GM19395 (cell line): ENCODE data around the gene ERC1.

ENCODE experiments used
- ATAC-seq: cut with Tn5 transposase; IDR thresholded peaks from one replicate; pipeline ENCODE4 v1.9.1; 2021; ENCODE audit warnings: mild to moderate bottlenecking, moderate library complexity; ENCODE audit not compliant: unreplicated experiment

ERC1 gene

DNA sequence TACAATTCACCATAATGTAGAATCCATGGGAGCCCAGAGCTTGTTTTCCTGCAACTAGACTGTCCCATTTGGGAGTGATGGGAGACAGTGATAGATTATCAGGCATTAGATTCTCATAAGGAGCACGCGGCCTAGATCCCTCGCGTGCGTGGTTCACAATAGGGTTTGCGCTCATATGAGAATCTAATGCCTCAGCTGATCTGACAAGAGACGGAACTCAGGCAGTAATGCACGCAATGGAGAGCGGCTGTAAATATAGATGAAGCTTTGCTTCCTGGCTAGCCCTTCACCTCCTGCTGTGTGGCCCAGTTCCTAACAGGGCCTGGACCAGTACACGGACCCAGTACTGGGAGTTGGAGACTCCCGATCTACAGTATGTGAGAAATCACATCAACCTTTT lies 476.7 kb downstream of the ERC1 start:
- ATAC-seq, result no peak

DNA sequence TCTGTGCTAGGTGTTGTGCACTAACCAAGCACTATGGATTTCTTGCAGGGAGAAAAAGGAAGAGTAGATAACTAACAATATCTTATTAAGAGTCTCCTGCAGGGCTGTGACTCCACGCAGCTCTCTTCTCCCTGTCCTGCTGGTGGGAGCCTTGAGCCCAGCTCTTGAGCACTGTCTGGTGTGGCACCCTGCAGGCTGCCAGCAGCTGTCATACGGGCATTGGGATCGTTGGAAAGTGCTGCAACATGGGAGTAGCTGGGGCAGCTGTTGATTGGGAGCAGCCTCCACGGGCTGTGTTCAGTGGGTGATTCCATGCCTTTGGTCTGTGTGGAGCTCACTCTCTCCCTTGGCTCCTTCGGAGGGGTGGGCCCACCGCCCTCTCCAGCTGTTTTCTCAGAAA lies 478.0 kb downstream of the ERC1 start:
- no peak for ATAC-seq

DNA sequence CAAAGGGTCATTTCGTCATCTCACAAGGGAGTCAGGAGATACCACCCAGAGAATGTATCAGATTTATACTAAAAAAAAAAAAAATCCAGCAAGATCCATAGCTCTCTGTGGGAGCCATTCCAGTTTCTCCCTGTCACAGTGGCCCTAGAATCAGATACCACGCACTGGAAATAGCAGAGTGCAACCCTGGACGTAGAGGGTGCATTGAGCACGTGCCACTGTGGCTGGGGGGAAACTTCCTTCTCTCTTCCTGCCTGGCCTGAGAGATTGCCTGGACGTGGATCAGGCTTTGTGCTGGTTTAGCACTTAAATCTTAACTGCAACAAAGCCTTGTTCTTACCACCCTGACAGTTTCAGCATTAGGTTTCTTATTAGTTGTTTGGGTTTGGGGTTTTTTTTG lies 479.0 kb downstream of the ERC1 start:
- no peak for ATAC-seq

DNA sequence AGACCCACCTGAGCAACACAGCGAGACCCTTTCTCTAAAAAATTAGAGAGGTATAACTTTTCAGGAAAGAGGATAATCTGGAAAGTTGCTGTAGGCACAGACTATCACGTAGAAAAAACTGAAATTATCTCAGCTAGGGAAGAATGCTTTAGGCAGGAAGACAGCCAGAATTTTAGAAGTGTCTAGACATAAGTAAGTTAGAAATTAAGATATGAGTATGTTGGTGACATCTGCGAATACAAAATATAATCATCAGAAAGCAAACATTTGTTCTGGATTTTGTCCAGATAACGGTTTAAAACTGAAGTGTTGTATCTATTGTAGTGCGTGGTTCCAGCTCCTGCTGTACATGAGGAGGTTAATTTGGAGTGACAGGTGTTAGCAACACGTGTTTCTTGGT lies 480.2 kb downstream of the ERC1 start:
- no peak for ATAC-seq

DNA sequence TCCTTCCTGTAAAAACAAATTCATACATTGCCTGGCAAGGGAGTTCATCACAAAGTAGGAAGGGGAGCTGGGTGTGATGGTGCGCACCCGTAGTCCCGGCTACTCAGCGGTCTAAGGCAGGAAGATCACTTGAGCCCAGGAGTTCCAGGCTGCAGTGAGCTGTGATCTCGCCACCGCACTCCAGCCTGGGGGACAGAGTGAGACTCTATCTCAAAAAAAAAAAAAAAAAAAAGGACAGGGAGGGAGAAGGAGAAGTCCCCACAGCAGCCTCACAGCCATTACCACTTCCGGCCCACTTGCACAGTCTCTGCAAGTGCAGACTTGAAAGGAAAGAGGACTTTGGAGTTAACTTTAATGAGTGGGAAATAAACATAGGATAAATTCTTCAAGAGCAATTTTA lies 482.4 kb downstream of the ERC1 start:
- no peak for ATAC-seq

DNA sequence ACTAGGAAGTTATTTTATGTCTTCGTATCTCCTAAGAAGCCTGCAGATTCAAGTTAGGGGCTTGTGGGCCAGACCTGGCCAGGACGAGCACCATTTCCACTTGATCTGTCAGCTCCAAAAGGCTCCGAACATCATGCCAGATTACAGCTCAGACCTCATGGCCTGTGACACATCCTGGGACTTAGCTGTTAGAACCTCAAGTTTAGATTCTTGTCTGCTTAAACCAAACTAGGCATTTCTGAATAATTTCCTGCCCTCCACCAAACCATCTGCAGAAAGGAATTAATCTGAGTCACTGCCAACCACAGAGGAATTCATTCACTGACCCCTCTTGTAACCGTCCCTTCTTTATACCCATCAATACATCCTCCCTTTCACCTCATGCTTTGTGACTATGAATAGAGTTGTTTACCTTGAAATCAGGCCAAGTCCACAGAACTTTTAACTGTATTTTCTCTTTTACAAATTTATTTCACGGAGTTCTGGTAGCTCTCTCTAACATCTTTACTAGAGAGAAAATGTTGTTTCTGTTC lies 483.1 kb downstream of the ERC1 start:
- no peak for ATAC-seq

DNA sequence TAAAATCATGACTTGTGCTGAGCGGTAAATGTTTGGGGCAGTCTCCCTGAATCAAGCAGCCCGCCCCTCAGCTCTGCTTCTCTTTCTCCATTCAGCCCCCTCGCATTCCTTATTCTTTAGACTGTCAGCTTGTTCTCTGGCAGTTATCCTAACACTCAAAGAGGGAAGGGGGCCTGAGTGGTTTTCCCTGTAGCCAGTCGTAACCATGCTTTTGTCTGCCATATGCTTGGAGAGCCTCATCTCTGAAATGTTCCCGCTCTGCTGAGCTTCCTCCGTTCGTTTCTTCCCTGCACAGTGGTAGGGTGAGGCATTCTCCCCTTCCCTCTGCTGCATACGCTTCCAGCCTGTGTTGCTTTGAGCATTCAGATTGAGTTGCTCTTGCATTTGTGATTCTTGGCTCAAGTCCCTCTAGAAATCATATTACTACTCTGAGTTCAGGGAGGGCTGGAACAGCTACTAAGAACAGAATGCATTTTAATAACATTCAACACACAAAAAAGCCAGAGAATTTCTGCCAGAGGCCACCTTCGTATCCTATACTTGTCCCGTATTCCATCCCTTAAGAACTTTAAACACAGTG lies 483.6 kb downstream of the ERC1 start:
- ATAC-seq, result no peak

DNA sequence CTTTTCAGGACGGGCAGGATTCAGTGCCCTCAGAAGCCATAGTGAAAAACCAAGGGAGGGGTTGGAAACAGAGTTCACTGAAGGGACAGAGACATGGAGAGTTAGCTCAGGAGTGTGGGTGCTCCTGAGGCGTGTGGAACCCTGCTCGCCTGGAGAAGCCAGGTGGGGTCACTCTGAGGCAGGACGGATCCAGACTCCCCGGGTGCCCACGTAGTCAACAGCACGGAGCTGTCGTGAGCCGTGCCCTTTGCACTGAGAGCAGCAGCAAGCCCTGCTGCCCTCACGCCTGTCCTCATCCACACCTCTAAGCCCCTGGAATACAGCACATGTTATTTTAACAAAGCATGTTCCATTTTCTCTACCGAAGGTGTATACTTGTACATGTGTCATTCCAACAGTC lies 488.6 kb downstream of the ERC1 start:
- ATAC-seq, result no peak

DNA sequence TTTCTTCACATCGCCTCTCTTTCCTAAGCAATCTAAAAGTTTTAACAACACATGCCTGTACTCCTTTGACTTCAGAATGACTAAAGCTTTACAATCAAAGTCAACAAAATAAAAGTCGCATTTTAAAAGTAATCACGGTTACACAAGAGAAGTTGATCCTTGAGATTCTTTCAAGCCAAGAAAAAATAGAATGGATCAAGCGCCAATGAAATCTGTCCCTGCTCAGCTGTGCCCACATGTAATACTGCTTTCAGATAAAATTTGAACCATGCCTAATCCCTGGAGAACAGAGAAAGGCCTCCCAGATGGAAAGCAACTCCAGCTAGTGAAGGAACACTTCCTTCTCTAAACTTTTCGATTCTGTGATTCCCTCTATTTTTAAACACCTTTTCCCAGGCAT lies 490.3 kb downstream of the ERC1 start:
- ATAC-seq, result no peak

DNA sequence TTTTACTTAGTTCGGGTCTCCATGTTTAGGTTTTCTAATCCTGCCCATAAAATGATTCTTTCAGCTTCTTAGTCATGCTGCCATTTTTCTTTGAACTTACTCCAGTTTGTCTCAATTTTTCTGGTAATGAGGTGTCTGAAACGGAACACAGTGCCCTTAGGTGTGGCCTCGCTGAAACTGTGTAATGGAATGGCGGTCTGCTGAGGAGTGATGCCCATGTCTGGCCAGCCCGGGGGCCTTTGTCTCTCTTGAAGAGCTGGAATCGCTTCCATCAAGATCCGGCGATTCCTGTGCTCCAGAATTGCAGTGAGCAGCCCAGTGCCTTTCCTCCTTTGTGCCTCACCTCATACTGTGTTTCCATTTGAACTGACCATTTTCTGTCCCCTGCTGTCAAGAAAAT lies 490.9 kb downstream of the ERC1 start:
- no peak for ATAC-seq

DNA sequence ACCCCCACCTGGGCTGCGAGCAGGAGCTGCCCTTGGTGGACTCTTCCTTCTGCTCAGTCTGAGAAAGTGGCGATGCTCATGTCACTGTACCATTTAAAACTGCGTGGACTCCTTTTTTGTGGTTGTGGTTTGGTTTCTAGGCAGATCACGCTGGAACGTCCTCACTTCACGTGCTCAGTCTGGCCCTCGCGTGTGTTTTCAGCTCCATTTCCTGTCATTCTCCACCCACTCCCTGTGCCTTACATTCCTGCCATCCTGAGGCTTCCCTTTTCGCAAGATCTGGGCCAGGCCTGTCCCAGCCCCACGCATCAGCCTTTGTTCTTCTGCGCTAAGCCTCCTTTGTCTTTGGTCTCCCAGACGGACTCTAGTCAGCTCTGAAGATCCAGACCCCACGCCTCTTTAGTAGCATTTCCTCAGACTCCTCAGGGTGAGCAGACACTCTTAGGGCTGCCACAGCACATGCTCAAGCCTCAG lies 497.9 kb downstream of the ERC1 start:
- ATAC-seq, result no peak

DNA sequence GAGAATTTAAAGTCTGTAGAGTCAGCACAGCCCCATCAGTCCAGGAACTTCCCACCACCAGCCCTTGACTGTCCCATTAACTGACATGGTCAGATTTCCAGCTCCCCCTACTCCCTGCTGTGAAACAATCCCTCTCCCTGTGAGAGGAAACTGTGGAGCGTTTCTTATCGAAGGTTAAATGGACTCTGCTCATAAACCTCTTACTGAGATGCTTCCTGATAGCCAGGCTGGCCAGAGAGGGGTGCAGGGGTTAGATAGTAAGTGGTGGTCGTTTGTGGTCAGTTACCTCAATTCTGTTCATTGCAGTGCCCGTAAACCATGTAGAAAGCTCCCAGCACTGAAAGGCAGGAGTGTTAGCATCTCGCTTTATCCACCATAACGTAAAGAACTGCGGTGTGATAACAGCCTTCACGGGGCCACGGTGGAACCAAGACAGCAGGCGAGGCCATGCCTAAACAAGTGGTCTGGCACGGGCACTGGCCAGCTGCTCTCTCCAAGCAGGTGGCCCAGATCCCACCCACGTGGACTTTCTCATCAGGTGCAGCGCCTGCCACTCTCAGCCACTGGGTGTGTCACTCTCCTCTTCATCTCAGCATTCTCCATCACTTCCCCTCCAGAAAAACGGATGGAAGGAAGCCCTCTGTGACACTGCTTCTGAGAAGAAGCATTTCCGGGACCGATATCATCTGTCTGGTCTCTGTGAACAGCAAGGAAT lies 501.1 kb downstream of the ERC1 start:
- no peak for ATAC-seq

DNA sequence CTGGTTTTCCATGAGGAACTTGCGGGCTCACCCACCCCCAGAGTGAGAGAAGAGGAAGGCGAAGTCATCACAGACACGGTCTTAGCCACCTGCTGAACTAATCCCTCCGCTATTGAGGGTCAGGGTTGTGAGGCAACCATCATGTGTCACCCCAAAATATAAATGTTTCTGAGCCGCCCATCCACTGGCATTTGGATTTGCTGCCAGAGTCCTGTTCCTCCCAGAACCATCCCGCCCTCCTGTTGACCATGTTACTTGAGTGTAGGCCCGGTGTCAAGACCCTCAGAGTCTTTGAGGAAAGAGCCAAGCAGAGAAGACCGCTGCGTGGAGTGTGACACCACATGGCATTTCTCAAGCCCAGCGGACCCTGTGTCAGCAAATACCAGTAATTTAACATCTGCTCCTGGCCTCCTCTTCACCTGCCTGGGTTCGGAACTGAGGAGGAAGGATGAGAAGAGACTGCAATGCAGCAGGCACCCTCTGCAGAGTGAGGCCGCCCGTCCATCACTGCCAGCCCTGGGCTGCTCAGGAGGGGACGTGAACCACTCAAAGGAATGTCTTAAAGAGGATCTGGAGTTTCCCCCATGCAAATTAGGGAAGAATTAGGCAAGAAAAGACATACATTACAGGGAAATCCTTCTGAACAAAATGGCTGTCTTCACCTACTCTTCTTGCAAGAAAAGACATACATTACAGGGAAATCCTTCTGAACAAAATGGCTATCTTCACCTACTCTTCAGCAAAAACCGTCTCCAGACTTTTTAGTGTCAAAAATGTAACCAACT lies 502.9 kb downstream of the ERC1 start:
- no peak for ATAC-seq

DNA sequence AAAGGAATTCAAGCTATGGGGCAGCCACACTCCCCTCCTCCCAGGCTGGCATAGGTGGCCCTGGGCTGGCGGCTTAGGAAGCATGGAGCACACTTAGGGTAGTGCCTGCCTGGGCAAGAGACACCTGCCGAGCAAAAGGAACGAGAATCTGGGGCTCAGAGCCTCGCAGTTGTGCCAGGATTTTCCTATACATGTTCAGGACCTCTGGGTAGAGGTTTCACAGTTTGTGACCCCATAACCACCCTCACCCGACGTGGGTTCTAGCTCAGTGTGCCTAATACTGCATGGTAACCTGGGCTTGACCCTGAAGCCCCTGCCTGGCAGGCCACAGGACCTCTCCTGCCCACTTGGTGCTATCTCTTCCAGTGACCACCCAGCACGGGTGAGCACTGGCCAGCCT lies 503.8 kb downstream of the ERC1 start:
- no peak for ATAC-seq

DNA sequence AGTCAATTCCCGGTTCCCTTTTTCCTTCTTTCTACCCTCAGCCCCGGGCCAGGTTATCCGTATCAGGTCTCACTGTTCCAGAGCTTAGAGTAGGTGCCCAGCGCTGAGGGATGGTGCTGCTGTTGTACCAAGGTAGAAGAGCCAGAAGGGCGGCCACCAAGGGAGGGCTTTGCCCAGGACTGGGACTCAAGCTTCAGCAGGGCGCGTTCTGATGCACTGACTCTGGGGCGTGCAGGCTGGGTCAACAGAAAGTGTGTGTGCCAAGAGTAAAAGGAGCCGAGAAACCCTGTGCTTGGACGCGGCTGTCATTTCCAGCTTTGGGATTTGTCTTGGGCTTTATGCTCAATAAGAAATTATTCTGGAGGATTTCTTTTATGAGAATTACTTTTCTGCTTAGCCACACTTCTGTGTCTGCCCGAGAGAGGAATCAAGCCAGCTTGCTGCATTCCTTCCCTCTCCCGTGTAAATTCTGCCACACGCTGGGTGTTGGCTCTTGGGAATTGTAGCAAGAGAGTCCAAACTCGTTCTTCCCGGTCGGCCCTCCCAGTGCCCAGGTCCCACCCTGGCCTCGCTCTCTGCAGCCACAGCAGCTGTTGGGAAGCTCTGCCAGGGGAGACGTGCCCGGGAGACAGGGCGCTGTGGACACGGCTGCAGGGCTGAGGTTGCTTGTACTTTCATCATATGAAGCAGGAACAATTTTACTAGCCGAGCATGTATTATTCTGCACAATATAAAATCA lies 505.3 kb downstream of the ERC1 start:
- ATAC-seq, result no peak

DNA sequence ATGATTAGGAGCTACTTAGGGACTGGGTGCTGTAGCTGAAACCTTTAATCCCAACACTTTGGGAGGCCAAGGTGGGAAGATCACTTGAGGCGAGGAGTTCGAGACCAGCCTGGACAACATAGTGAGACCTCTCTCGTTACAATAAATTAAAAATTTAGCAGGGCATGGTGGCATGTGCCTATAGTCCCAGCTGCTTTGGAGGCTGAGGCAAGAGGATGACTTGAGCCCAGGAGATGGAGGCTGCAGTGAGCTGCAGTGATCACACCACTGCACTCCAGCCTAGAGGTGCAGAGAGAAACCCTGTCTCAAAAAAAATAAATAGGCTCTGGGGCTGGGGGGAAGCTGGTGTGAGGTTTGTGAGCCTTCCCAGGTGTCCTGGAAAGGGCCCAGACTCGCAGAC lies 506.1 kb downstream of the ERC1 start:
- no peak for ATAC-seq

DNA sequence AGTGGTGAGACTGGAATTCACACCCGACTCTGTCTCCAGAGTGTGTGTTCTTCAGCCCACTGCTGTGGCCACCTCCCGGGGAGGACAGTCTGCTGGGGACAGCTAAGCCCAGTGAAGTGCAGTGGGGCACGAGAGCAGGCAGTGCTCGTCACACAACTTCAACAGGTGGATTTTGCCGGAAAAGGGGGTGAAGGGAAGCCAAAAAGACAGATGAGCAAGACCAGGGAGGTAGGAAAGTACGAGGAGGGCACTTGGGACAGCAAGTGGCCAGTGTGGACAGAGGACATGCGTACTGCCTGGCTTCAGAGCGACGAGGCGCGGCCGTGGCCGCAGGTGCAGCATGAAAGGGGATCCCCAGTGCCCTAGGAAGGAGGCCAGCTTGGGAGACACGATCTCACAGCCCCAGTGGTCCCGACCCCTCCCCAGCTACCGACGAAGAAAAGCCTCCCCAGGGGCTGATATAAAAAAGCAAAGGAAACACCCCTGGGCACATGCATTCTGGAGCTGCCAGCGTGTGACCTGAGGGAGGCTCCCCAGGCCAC lies 507.2 kb downstream of the ERC1 start:
- no peak for ATAC-seq

DNA sequence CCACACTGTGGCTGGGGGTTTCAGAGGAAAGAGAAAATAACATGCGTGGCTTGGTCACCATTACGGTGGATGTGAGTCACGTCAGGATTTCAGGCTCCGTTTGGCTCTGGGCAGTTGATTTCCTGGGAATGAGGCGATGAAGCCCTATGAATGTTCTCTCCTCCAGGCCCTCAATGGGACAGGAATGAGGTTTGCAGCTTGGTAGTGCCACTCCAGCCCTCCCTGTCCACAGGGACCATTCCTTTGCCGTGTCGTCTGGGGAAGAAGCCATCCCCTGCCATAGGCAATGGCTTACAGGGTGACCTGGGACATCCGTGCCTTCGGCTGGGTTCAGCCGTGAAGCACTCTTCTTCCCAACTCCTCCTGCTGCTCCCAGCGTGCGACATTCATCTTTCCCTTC lies 508.3 kb downstream of the ERC1 start:
- no peak for ATAC-seq

DNA sequence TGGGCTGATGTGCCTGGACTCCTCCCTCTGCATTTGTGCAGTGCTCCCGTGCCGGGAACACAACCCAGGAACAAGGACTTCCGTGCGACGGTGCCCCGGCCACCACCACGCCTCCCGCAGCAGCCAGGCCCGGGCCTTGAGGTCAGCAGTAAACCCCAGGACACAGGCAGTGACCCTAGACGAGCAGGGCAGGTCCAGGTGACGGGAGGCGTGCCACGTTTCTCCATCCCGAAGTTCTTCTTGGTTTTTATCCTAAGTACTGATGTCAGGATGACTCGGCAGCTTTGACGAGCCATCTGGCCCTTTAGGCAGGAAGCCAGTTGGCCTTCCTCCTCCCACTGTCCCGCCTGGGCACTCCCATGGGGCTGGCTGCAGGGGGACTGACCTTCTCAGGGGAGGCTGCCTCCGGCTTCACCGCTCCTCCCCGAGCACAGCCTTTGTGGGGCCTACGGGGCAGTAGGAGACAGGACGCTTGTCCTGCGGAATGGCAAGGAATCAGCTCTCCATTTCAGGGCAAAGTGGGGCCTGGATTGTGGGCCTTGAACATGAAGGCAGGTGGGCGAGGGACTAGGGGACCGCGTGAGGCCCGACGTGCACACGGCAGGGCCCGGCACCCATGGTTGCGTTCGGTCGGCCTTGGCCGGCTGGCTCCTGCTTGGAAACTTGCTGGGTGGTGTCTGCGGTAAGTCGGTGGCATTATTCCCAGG lies 509.2 kb downstream of the ERC1 start:
- ATAC-seq, result no peak

DNA sequence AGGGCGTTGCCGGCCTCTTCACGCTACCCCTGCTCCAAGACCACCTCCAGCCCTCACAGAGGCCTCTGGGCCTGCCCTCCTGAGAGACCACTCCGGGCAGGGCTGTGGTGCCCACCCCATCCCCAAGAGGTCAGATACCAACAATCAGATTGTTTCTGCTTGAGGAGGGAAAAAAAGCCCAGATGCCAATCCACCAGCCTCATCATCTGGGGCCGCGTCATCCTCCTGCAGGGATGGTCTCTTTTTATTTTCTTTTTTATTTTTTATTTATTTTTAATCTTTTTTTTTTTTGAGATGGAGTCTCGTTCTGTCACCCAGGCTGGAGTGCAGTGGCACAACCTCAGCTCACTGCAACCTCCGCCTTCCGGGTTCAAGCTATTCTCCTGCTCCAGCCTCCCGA lies 510.0 kb downstream of the ERC1 start:
- ATAC-seq, result no peak
